HUES64 (cell line): ENCODE data around the gene ARFGAP1.
A peak's percentile ranks its signal among the peaks of the same experiment; 100 is the strongest.

Source experiments
- H3K27ac ChIP-seq: 2 replicates; pipeline ENCODE4 v1.7.0; 2013; ENCODE audit warnings: low read depth, low read length, inconsistent platforms
- H3K27me3 ChIP-seq: 2 replicates; pipeline ENCODE4 v1.6.1; 2013; ENCODE audit warnings: mild to moderate bottlenecking, low read length; ENCODE audit not compliant: insufficient read depth
- H3K36me3 ChIP-seq: 2 replicates; pipeline ENCODE4 v1.6.1; 2013; ENCODE audit warnings: mild to moderate bottlenecking, low read length; ENCODE audit not compliant: insufficient read depth
- H3K4me1 ChIP-seq: 2 replicates; pipeline ENCODE4 v1.6.1; 2013; ENCODE audit warnings: mild to moderate bottlenecking, low read length, moderate library complexity; ENCODE audit not compliant: insufficient read depth
- H3K4me3 ChIP-seq: 2 replicates; pipeline ENCODE4 v1.5.1; 2013; ENCODE audit warnings: mild to moderate bottlenecking, low read length, moderate library complexity
- H3K9ac ChIP-seq: 2 replicates; pipeline ENCODE4 v1.6.1; 2013; ENCODE audit warnings: mild to moderate bottlenecking, low read depth, low read length
- H3K9me3 ChIP-seq: 2 replicates; pipeline ENCODE4 v1.6.1; 2013; ENCODE audit warnings: low read depth, low read length; ENCODE audit not compliant: insufficient read depth
- WGBS: fragments of 150-250, 120-280 bp; methylation state at CpG from one replicate; pipeline ENCODE4 v1.1.7; 2013; ENCODE audit warnings: missing lambda C conversion rate; 5-methylcytosine and 5-hydroxymethylcytosine counted together

The ARFGAP1 gene

DNA sequence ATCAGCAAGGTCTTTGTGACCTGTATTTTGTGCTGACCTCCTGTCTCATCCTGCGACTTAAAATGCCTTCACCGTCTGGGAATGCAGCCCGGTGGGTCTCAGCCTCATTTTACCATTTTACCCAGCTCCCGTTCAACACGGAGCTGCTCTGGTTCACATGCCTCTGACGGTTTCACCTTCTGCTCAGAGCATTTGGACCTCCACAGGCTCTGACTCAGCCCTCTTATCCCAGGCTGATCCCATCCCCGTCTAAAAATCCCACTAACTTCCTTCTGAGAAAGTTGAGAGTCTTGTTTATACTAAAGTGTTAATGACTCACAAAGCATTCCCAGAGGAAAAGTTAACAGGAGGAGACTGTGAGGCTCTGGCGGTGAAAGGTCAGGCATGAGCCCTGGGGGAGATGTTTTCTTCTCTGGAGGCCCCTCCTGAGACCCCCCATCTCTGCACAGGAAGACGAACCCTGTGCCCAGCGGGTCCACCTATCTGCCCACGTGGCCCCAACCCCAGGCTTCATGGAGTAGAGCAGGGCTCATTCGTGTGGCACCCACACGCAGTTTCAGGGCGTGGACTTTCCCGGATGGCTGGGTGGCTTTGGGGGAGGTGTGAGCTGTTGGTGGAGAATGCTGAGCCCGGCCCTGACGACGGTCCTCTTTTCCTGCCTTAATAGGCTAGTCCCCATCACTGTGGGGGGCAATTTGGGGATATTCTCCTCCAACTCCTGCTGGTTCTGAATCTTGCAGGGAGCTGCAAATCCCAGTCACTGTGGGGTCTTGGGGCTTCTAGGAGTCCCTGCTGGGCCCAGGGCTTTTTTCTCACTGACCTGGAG is 40.2 kb upstream of the ARFGAP1 start:
- 47% methylated on average over 15 of the region's 18 CpGs for WGBS
- Histone ChIP-seq H3K9me3 (no peaks in the 10 kb centered on the region), H3K4me3 (no peak overlapping the region), H3K27me3 (no peaks in the 10 kb centered on the region), H3K4me1 (peaks cover 22% of the 10 kb centered on the region), H3K36me3 (no peaks in the 10 kb centered on the region), H3K27ac (no peak overlapping the region), H3K9ac (no peak overlapping the region)

DNA sequence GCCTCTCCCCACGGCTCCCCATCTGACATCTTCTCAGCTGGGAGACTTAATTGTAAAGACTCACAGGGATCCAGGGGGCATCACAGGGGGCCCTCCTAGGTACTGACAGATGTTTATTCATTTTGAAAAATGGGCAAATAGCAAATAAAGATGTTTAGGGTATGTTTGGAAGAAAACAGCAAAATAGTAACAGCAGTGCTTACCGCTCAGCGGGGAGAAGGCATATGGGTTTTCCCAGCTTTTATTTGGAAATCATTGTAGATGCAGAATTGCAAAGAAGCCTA is 39.6 kb upstream of the ARFGAP1 start:
- Histone ChIP-seq H3K9me3 (no peaks in the 10 kb centered on the region), H3K4me3 (no peak overlapping the region), H3K36me3 (no peaks in the 10 kb centered on the region), H3K9ac (no peak overlapping the region), H3K27ac (no peak overlapping the region), H3K4me1 (peaks cover 22% of the 10 kb centered on the region), H3K27me3 (no peaks in the 10 kb centered on the region)
- 52% methylated on average over 3 of the region's 3 CpGs for WGBS

DNA sequence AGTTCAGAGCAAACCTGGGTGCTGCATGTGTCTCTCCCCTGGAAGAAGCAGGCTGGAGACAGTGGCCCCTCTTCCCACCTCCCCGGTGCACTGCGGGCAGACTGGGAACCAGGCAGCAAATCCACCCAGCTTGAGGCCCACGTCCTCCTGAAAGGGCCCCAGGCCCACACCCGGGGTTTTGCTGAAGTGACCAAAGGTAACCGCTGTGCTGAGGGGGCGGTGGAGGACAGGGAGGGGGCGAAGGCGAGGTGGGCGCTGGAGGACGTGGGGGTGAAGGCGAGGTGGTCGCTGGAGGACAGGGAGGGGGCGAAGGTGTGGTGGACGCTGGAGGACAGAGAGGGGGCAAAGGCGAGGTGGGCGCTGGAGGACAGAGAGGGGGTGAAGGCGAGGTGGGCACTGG is 38.7 kb upstream of the ARFGAP1 start:
- H3K9ac ChIP-seq: no peak overlapping the region
- no peaks in the 10 kb centered on the region for H3K9me3 ChIP-seq
- 86% methylated on average over 17 of the region's 17 CpGs for WGBS
- no peak overlapping the region for H3K27ac ChIP-seq
- no peak overlapping the region for H3K4me3 ChIP-seq
- no peaks in the 10 kb centered on the region for H3K36me3 ChIP-seq
- H3K4me1 ChIP-seq: peaks cover 22% of the 10 kb centered on the region
- H3K27me3 ChIP-seq: no peaks in the 10 kb centered on the region

DNA sequence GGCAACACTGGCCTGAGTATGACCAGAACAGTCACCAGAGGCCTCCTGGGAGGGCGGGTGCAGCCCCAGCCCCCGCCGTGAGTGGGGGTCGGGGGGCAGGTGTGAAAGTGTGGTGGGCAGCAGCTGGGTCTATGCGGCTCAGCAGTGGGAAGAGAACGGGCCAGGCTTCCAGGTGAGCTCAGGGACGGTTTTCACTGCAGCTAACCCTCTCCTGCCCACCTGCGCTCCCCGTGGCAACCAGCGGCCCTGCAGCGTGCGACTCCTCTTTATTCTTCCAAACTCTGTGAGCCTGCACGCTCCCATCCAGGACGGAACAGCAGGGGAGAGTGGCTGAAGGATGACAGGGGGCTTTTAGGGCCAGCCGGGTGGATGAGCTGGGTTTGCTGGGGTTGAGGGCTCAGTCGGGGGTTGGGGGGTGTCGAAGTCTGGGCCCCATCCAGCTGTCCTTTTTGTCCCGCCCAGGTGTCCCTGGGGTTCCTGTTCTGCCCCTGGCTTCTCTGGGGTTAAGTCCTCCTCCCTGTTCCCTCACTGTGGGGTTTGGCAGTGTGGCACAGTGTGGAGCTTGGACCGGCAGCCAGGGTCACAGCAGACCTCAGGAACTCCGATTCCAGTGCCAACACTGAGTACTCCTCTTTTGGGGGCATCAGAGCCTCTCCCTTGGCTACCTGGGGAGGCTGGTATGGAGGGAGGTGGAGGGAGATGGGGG is 37.8 kb upstream of the ARFGAP1 start:
- H3K9ac ChIP-seq: no peak overlapping the region
- no peaks in the 10 kb centered on the region for H3K27me3 ChIP-seq
- H3K4me3 ChIP-seq: peak overlapping the region; percentile 7; the same call in 1 of the 2 replicates
- H3K27ac ChIP-seq: no peak overlapping the region
- H3K36me3 ChIP-seq: no peaks in the 10 kb centered on the region
- peaks cover 18% of the 10 kb centered on the region for H3K4me1 ChIP-seq
- 8% methylated on average over 19 of the region's 20 CpGs for WGBS
- no peaks in the 10 kb centered on the region for H3K9me3 ChIP-seq

DNA sequence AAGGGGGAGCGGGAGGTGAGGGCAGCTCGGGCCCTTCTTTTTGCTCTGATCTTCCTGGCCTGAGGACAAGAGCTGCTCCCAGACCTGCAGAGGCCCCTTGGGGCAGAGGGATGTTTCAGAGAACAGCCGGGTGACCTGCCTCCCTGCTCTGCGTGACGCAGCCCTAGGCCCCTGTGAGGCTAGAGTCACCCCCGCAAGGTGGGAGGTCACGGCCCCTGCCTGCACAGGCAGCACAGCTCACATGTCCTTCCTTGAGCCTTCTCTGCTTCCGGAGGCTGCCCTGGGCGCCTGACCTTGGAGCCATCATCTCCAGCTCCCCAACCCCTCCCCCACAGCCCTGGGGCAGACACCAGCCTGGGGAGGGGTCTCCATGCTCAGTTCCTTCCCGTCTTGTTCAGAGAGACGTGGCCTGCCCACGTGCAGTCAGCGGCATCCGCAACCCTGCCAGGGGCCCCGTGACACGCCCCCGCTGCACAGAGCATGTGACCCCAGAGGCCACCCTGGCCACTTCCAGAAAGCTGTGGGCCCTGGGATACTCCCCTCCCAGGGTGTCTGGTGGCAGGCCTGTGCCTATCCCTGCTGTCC is 37.1 kb upstream of the ARFGAP1 start, which contains the start of gene BIRC7:
TSS of gene BIRC7 (plus strand) at position 507 of the 585 bp plus-strand sequence. CDS start 192 bp downstream, outside the sequence.
- Histone ChIP-seq H3K4me1 (peaks cover 12% of the 10 kb centered on the region), H3K9ac (no peak within 1 kb of the TSS), H3K4me3 (peak within 1 kb of the TSS; percentile 7; the same call in 1 of the 2 replicates), H3K27ac (no peak within 1 kb of the TSS), H3K9me3 (no peaks in the 10 kb centered on the region), H3K27me3 (no peaks in the 10 kb centered on the region), H3K36me3 (no peaks in the 10 kb centered on the region)
- 53% methylated on average over 17 of the region's 17 CpGs for WGBS

DNA sequence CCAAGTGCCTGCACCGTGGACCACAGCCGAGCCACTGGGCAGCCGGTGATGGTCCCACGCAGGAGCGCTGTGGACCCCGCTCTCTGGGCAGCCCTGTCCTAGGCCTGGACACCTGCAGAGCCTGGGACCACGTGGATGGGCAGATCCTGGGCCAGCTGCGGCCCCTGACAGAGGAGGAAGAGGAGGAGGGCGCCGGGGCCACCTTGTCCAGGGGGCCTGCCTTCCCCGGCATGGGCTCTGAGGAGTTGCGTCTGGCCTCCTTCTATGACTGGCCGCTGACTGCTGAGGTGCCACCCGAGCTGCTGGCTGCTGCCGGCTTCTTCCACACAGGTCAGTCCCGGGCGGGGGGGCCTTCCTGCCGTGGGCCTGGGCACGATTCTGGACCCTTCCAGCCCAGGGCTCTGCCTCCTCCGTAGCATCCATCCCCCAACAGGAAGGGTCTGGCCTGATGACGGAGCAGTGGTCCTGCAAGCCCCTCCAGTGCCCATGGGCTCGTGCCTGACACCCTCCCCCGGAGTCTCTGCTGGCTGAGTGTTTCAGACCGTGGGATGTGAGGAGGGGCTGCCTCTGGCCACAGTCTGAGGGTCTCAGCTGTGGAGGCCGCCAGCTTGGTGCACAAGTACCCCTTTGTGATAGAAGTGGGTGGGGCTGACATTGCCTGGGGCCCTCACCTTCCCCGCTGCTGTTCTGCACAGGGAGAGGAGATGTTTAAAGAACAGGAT is 36.3 kb upstream of the ARFGAP1 start:
- H3K4me1 ChIP-seq: peaks cover 9% of the 10 kb centered on the region
- H3K9ac ChIP-seq: no peak overlapping the region
- H3K4me3 ChIP-seq: no peak overlapping the region
- no peak overlapping the region for H3K27ac ChIP-seq
- H3K9me3 ChIP-seq: no peaks in the 10 kb centered on the region
- 82% methylated on average over 26 of the region's 26 CpGs for WGBS
- H3K36me3 ChIP-seq: no peaks in the 10 kb centered on the region
- no peaks in the 10 kb centered on the region for H3K27me3 ChIP-seq

DNA sequence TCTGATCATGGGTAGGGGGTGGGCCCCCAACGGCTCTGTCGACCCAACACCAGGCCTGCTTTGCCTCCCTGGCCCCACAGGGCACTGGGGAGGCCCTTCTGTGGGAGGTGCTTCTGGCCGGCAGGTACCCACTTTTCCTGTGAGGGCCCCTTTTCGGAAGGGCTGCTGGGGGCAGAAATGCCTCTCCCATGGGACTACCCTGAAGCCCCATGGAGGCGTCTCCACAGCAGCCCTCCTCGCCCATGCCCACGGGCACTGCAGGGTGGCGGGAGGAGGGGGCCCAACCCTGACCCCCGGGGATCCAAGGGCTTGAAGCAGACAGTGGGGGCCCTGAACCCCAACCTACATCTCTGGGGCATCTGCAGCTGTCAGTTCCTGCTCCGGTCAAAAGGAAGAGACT is 34.6 kb upstream of the ARFGAP1 start:
- Histone ChIP-seq H3K4me3 (no peak overlapping the region), H3K27me3 (no peaks in the 10 kb centered on the region), H3K27ac (no peak overlapping the region), H3K9me3 (no peaks in the 10 kb centered on the region), H3K9ac (no peak overlapping the region), H3K4me1 (peaks cover 7% of the 10 kb centered on the region; the same call in 1 of the 2 replicates), H3K36me3 (no peaks in the 10 kb centered on the region)
- WGBS: 90% methylated on average over 10 of the region's 10 CpGs

DNA sequence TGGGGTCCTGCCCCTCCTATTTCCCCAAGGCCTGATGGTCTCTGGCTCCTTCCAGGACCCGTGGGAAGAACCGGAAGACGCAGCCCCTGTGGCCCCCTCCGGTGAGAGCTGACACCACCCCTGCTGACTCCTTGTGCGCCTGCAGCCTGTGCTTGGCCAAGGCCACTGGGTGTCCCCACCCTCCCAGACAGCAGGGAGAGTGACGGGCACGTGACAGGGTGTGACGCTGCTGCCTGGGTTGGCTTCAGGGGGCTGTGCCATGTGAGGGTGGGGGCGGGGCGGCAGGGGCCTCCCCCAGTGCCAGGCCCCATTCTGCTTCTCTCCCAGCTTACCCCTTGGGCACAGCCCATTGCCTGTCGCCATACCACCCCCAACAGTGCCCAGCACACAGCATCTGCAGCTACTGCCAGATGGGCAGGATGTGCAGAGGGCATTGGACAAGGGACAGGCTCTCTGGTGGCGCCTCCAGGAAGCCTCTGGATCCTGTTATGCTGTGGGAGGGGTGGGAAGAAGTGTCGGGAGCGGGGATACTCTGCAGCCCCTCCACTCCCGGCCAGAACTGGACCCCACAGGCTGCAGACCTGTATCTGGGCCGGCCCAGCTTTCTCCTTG is 34.0 kb upstream of the ARFGAP1 start:
- Histone ChIP-seq H3K9ac (no peak overlapping the region), H3K27ac (no peak overlapping the region), H3K4me3 (no peak overlapping the region), H3K4me1 (peaks cover 4% of the 10 kb centered on the region; the same call in 1 of the 2 replicates), H3K36me3 (no peaks in the 10 kb centered on the region), H3K9me3 (no peaks in the 10 kb centered on the region), H3K27me3 (no peaks in the 10 kb centered on the region)
- WGBS: 79% methylated on average over 16 of the region's 16 CpGs

DNA sequence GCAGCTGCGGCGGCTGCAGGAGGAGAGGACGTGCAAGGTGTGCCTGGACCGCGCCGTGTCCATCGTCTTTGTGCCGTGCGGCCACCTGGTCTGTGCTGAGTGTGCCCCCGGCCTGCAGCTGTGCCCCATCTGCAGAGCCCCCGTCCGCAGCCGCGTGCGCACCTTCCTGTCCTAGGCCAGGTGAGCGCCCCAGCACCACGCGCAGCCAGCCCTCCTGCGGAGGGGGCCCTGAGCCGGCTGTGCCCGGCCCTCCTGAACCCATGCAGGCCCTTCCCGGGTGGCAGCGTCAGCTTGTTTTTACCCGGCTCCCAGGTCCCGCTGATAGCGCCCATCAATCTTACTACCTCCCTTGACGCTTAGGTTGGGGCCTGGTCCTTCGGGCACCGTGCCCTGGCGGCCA is 33.2 kb upstream of the ARFGAP1 start:
- no peaks in the 10 kb centered on the region for H3K9me3 ChIP-seq
- H3K4me1 ChIP-seq: peaks cover 2% of the 10 kb centered on the region; the same call in 1 of the 2 replicates
- no peak overlapping the region for H3K4me3 ChIP-seq
- H3K27me3 ChIP-seq: no peaks in the 10 kb centered on the region
- no peaks in the 10 kb centered on the region for H3K36me3 ChIP-seq
- H3K9ac ChIP-seq: no peak overlapping the region
- WGBS: 92% methylated on average over 30 of the region's 30 CpGs
- H3K27ac ChIP-seq: no peak overlapping the region

DNA sequence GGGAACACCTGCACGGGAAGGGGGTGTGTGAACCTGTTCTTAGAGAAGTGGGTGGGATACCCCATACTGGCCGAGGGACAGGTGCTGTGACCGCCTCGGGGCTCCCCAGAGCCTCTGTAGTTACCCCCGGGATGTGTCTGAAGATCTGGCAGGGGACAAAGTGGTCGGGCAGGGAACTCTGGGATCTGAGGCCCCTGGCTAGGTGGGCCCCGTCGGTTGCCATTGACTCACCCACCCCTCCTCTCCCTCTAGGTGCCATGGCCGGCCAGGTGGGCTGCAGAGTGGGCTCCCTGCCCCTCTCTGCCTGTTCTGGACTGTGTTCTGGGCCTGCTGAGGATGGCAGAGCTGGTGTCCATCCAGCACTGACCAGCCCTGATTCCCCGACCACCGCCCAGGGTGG is 32.6 kb upstream of the ARFGAP1 start:
- H3K27ac ChIP-seq: no peak overlapping the region
- 89% methylated on average over 11 of the region's 11 CpGs for WGBS
- H3K36me3 ChIP-seq: no peaks in the 10 kb centered on the region

More for the DNA sequence above, 32.6 kb upstream of the ARFGAP1 start:
- Histone ChIP-seq H3K4me1 (no peaks in the 10 kb centered on the region), H3K27me3 (no peaks in the 10 kb centered on the region), H3K9me3 (no peaks in the 10 kb centered on the region), H3K9ac (no peak overlapping the region), H3K4me3 (no peak overlapping the region)
